Neutrophil (primary cell): ENCODE data around the gene CLEC11A.

Source experiments
- H3K27ac ChIP-seq: fragments of 200-600 bp; sonication (generic); 2 replicates; pipeline ENCODE4 v1.5.1; 2016; ENCODE audit warnings: mild to moderate bottlenecking, moderate library complexity
- H3K27me3 ChIP-seq: fragments of 200-600 bp; sonication (generic); 2 replicates; pipeline ENCODE4 v1.6.0; 2016; ENCODE audit warnings: mild to moderate bottlenecking
- H3K36me3 ChIP-seq: fragments of 200-600 bp; sonication (generic); 2 replicates; pipeline ENCODE4 v1.5.1; 2017
- H3K4me1 ChIP-seq, 2 experiments: fragments of 200-600 bp in 1 of 2; sonication (generic) in 1 of 2; 1 replicate in 1 of 2; 2 replicates in 1 of 2; pipeline versions ENCODE4 v1.5.1 to v1.6.1; 2013 to 2016; ENCODE audit warnings: low read depth in 1 of 2, low read length in 1 of 2, mild to moderate bottlenecking in 1 of 2, moderate library complexity in 1 of 2; ENCODE audit not compliant: control insufficient read depth in 1 of 2, insufficient read depth in 1 of 2
- H3K4me3 ChIP-seq, 2 experiments: fragments of 200-600 bp in 1 of 2; sonication (generic) in 1 of 2; 1 replicate in 1 of 2; 2 replicates in 1 of 2; pipeline ENCODE4 v1.5.1; 2013 to 2016; ENCODE audit warnings: low read depth in 1 of 2, low read length in 1 of 2, mild to moderate bottlenecking in 1 of 2, moderate library complexity in 1 of 2
- H3K9me3 ChIP-seq: fragments of 200-600 bp; sonication (generic); 2 replicates; pipeline ENCODE4 v1.5.1; 2016
- CTCF ChIP-seq: fragments of 200-600 bp; sonication (generic); IDR thresholded peaks from 2 replicates; pipeline ENCODE4 v1.5.1; 2016; ENCODE audit warnings: antibody characterized with exemption

Gene CLEC11A

DNA sequence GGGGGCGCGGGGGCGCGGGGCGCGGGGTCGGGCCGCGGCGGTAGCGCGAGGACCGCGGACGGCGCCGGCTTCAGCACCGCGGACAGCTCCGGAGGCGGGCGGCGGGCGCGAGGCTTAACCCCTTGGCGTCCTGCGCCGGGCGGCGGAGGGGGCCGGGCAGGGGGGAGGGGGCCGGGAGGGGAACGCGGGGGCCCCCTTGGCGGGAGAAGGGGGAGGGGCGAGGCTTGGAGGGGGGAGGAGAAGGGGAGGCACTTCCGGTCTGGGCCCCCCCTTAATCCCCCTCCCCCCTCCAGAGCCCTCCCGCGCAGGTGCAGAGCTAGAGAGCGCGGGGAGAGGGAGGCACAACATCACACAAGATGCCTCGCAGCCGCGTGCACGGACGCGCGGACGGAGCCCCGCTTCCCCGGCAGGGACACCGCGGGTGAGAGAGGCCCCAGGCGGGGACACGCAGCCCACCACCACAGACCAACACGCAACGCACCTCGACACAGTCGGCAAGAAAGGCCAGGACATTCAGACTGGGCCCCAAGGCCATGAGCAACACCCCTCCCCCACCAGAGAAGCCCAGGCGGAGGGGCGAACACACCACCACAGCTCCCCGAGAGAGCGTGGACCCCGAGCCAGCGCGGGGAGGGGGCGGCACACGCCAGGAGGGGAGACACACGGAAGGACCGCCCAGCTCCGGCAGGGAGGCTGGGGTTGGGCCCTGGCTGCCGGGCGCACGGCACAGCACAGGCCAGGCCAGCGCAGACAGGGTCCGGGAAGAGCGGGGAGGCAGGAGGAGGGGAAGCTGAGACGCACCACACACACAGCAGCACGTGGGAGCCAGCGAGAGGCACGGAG, 27.7 kb upstream of the CLEC11A start:
- H3K4me1 ChIP-seq, result no peaks in the 10 kb centered on the region
- H3K36me3 ChIP-seq, result no peaks in the 10 kb centered on the region
- TF ChIP-seq CTCF, result no peak
- H3K27me3 ChIP-seq, result peaks cover 98% of the 10 kb centered on the region
- H3K4me3 ChIP-seq, result no peak overlapping the region
- no peaks in the 10 kb centered on the region for H3K9me3 ChIP-seq
- H3K27ac ChIP-seq, result no peak overlapping the region

DNA sequence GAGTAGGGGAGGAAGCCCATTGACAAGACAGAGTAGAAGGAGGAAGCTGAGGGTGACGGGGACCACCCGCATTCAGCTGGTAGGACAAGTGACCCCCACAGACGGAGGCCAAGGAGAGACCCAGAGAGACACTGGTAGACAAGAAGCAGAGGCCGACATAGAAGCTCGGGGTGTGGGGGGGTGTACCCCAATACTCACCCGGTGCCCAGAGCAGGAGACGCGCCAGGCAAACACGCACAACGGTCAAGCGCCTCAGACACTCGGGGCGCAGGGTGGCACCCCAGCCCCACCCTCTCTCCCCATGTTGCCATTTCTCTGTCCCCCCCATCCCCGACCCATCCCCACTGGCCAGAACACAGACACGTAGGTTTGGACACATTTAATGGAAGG, 27.1 kb upstream of the CLEC11A start:
- H3K27me3 ChIP-seq, result peaks cover 95% of the 10 kb centered on the region
- no peaks in the 10 kb centered on the region for H3K4me1 ChIP-seq
- H3K36me3 ChIP-seq, result no peaks in the 10 kb centered on the region
- TF ChIP-seq CTCF, result no peak
- no peak overlapping the region for H3K27ac ChIP-seq
- H3K9me3 ChIP-seq, result no peaks in the 10 kb centered on the region
- H3K4me3 ChIP-seq, result no peak overlapping the region

GRCh38 chr19:50697414-50698124, 25.6 kb upstream of the CLEC11A start:
- Histone ChIP-seq H3K27me3 (peaks cover 92% of the 10 kb centered on the region), H3K9me3 (no peaks in the 10 kb centered on the region), H3K4me1 (no peaks in the 10 kb centered on the region), H3K36me3 (no peaks in the 10 kb centered on the region), H3K4me3 (no peak overlapping the region), H3K27ac (no peak overlapping the region)
- TF ChIP-seq CTCF, result no peak

DNA sequence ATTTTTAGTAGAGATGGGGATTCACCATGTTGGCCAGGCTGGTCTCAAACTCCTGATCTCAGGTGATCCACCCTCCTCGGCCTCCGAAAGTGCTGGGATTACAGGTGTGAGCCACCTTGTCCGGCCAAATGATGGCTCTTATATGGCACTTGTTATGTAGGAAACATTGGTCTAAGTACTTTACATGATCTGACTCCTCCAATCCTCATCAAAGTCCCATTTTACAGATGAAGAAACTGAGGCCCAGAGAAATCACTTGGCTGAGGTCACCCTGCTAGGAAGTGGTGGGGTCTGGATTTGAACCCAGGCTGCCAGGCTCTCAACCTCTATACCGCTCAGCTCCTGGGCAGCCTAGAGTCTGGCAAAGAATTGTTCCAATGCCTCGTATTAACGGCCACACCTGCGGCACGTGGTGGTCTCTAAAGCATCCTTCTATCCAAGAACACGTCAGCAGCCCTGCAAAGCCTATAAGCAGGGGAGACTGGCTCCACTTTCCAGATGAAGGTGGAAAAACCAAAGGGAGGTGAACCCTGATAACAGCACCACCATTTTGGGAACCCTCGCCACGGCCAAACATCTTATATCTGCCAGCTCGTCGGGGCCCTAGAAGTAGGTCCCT, 21.7 kb upstream of the CLEC11A start:
- H3K4me3 ChIP-seq, result no peak overlapping the region
- no peaks in the 10 kb centered on the region for H3K4me1 ChIP-seq
- no peak overlapping the region for H3K27ac ChIP-seq
- H3K27me3 ChIP-seq, result peaks cover 90% of the 10 kb centered on the region
- H3K36me3 ChIP-seq, result no peaks in the 10 kb centered on the region
- no peak for TF ChIP-seq CTCF
- H3K9me3 ChIP-seq, result no peaks in the 10 kb centered on the region

DNA sequence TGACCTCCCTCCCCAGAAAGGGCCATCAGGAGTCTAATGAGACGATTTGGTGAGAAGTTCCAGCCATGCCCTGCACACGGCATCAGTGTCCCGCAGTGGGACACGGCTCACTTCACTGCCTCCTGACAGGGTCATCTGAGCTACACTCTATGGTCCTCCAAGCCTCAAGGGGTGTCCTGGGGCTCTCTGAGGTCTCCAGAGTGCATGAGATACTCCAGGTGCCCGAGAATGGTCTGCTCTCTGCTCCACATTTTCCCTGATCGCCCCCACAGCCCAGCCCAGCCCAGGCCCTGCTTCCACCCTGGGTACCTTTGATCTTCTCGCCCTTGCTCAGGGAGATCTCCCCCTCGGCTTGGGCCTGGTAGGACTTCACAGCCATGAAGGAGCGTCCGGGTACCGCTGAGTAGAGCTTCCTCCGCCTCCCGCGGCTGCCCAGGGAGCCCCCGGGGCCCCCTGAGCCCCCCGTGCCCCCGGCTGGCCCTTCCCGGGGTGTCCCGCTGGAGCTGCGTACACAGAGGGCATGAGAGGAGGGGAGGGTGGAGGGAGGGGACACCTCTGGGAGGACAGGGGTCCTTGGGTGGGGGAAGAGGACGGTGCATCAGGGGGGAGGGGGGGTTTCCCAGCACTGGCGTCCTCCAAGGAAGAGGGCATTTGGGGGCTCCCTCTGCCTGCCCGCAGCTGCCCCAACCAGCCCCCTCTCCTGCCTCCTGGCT, 20.9 kb upstream of the CLEC11A start:
- no peaks in the 10 kb centered on the region for H3K36me3 ChIP-seq
- no peaks in the 10 kb centered on the region for H3K4me1 ChIP-seq
- no peaks in the 10 kb centered on the region for H3K9me3 ChIP-seq
- TF ChIP-seq CTCF, result no peak
- H3K27me3 ChIP-seq, result peaks cover 82% of the 10 kb centered on the region
- no peak overlapping the region for H3K4me3 ChIP-seq
- H3K27ac ChIP-seq, result no peak overlapping the region
